ACHN (cell line): ENCODE data around the gene ATP8A2.
A peak's percentile ranks its signal among the peaks of the same experiment; 100 is the strongest.

Experiments used
- DNase-seq: peaks from one replicate; pipeline ENCODE4 v3.0.0-alpha.2; 2015
- in situ Hi-C: cut with HindIII; loops from 2 replicates; pipeline ENCODE4 v1.10.0; 2017; ENCODE audit warnings: low sequenced_read_pairs, low pct_ligation_motif_present, low pct_unique_long_range_greater_than_20kb

Gene ATP8A2

GRCh38 chr13:25379011-25379410 is 7.2 kb downstream of the ATP8A2 start:
- DNase-seq: no peak
- in situ Hi-C loops: no loop called here

- in situ Hi-C loops: no loop called here
- no peak for DNase-seq
Observed at GRCh38 chr13:25380082-25380481, 8.3 kb downstream of the ATP8A2 start.

GRCh38 chr13:25380741-25381324 is 9.1 kb downstream of the ATP8A2 start:
- in situ Hi-C loops: no loop called here
- DNase-seq: no peak

- no peak for DNase-seq
- in situ Hi-C loops: no loop called here
Observed at GRCh38 chr13:25384758-25385410, 13.1 kb downstream of the ATP8A2 start.

- DNase-seq: no peak
- in situ Hi-C loops: no loop called here
Observed at GRCh38 chr13:25391932-25392331, 20.2 kb downstream of the ATP8A2 start.

GRCh38 chr13:25394402-25395060 is 22.8 kb downstream of the ATP8A2 start:
- in situ Hi-C loops: no loop called here
- DNase-seq: no peak

GRCh38 chr13:25397763-25398162 is 26.0 kb downstream of the ATP8A2 start:
- in situ Hi-C loops: no loop called here
- DNase-seq: no peak

- in situ Hi-C loops: no loop called here
- DNase-seq: no peak
Observed at GRCh38 chr13:25400925-25401324, 29.2 kb downstream of the ATP8A2 start.

- in situ Hi-C loops: no loop called here
- no peak for DNase-seq
Observed at GRCh38 chr13:25401958-25402357, 30.2 kb downstream of the ATP8A2 start.

- peak; percentile 27 for DNase-seq
Observed at GRCh38 chr13:25406377-25406776, 34.6 kb downstream of the ATP8A2 start.

GRCh38 chr13:25409938-25410337 is 38.2 kb downstream of the ATP8A2 start:
- in situ Hi-C loops: no loop called here
- no peak for DNase-seq

More at GRCh38 chr13:25406377-25406776, 34.6 kb downstream of the ATP8A2 start:
- in situ Hi-C loops: no loop called here

GRCh38 chr13:25415241-25415640 is 43.5 kb downstream of the ATP8A2 start:
- in situ Hi-C loops: no loop called here
- DNase-seq: no peak

- in situ Hi-C loops: no loop called here
- DNase-seq: no peak
Observed at GRCh38 chr13:25417535-25417934, 45.8 kb downstream of the ATP8A2 start.

GRCh38 chr13:25420161-25420560 is 48.4 kb downstream of the ATP8A2 start:
- in situ Hi-C loops: no loop called here
- no peak for DNase-seq

GRCh38 chr13:25421612-25422011 is 49.8 kb downstream of the ATP8A2 start:
- in situ Hi-C loops: no loop called here
- no peak for DNase-seq

- in situ Hi-C loops: no loop called here
- no peak for DNase-seq
Observed at GRCh38 chr13:25422153-25422552, 50.4 kb downstream of the ATP8A2 start.

- DNase-seq: no peak
Observed at GRCh38 chr13:25423831-25424230, 52.1 kb downstream of the ATP8A2 start.

GRCh38 chr13:25429466-25429865 is 57.7 kb downstream of the ATP8A2 start:
- DNase-seq: peak; percentile 88
- in situ Hi-C loops: no loop called here

More at GRCh38 chr13:25423831-25424230, 52.1 kb downstream of the ATP8A2 start:
- in situ Hi-C loops: no loop called here

GRCh38 chr13:25432691-25433090 is 60.9 kb downstream of the ATP8A2 start:
- no peak for DNase-seq
- in situ Hi-C loops: no loop called here

- in situ Hi-C loops: no loop called here
- no peak for DNase-seq
Observed at GRCh38 chr13:25440061-25440460, 68.3 kb downstream of the ATP8A2 start.
